PFSK-1 (cell line): ENCODE measurements around the gene METTL26.

Source experiments
- FOXP2 ChIP-seq: optimal IDR thresholded peaks from 2 replicates; pipeline ENCODE3; 2011; ENCODE audit warnings: borderline replicate concordance, control low read depth, inconsistent platforms; ENCODE audit not compliant: insufficient read depth; ENCODE audit errors: extremely low read length, extremely low read depth
- POLR2AphosphoS5 ChIP-seq: IDR thresholded peaks from 2 replicates; pipeline ENCODE4 v1.6.1; 2012; ENCODE audit warnings: low read depth, mild to moderate bottlenecking, control low read depth, low read length, moderate library complexity
- SIN3A ChIP-seq: IDR thresholded peaks from 2 replicates; pipeline ENCODE4 v1.6.1; 2012; ENCODE audit warnings: mild to moderate bottlenecking, low read length, moderate library complexity, borderline replicate concordance; ENCODE audit not compliant: insufficient read depth
- TAF1 ChIP-seq: IDR thresholded peaks from 2 replicates; pipeline ENCODE4 v1.6.1; 2012; ENCODE audit warnings: low read length, control low read depth, borderline replicate concordance; ENCODE audit not compliant: insufficient read depth
- TF ChIP-seq, protein P1 (sequence below), 2 experiments: IDR thresholded peaks; 2 replicates each; pipeline versions ENCODE4 v1.6.1 to v1.8.0; 2011 to 2012; ENCODE audit warnings: low read depth in 2 of 2, low read length in 2 of 2, control low read depth in 1 of 2, inconsistent platforms in 1 of 2, mild to moderate bottlenecking in 1 of 2, moderate library complexity in 1 of 2; ENCODE audit not compliant: insufficient read depth in 1 of 2

DNA sequence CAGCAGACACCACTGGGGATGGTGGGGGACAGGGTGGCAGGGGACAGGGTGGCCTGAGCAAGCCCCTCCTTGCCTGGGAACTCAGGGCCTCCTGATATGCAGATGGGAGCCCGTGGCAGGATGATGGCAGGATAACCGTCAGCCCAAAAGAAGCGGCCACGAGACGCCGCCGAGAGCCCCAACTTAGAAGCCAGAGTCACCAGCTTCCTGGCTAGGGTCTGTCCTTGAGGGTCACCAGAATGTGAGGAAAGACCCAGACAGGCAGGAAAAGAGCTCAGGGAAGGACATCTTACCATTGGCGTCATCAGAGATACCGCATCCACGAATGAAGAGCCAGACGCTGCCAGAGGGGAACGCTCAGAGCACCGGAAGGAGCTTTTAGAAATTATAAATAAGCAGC, 26.8 kb downstream of the METTL26 start:
- TF ChIP-seq, protein P1, sequence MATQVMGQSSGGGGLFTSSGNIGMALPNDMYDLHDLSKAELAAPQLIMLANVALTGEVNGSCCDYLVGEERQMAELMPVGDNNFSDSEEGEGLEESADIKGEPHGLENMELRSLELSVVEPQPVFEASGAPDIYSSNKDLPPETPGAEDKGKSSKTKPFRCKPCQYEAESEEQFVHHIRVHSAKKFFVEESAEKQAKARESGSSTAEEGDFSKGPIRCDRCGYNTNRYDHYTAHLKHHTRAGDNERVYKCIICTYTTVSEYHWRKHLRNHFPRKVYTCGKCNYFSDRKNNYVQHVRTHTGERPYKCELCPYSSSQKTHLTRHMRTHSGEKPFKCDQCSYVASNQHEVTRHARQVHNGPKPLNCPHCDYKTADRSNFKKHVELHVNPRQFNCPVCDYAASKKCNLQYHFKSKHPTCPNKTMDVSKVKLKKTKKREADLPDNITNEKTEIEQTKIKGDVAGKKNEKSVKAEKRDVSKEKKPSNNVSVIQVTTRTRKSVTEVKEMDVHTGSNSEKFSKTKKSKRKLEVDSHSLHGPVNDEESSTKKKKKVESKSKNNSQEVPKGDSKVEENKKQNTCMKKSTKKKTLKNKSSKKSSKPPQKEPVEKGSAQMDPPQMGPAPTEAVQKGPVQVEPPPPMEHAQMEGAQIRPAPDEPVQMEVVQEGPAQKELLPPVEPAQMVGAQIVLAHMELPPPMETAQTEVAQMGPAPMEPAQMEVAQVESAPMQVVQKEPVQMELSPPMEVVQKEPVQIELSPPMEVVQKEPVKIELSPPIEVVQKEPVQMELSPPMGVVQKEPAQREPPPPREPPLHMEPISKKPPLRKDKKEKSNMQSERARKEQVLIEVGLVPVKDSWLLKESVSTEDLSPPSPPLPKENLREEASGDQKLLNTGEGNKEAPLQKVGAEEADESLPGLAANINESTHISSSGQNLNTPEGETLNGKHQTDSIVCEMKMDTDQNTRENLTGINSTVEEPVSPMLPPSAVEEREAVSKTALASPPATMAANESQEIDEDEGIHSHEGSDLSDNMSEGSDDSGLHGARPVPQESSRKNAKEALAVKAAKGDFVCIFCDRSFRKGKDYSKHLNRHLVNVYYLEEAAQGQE (IDR thresholded peaks at IDR 0.05; ENCODE audit: insufficient read depth in 1 of 2, low read depth in 2 of 2, low read length in 2 of 2): no peak
- TF ChIP-seq TAF1 (no peak), POLR2AphosphoS5 (no peak), SIN3A (no peak), FOXP2 (no peak)
